NT2/D1 (cell line): ENCODE results near the gene TBC1D9.

Source experiments
- YY1 ChIP-seq: IDR thresholded peaks from 2 replicates; pipeline ENCODE4 v1.6.1; 2011; ENCODE audit not compliant: insufficient read length, insufficient read depth
- ZNF274 ChIP-seq: IDR thresholded peaks from 2 replicates; pipeline ENCODE4 v1.6.1; 2011; ENCODE audit warnings: mild to moderate bottlenecking, low read depth, low read length

GRCh38 chr4:140701071-140701470, 55.1 kb downstream of the TBC1D9 start:
- TF ChIP-seq ZNF274 (no peak), YY1 (no peak)
